ENCODE data around the gene PIM1. TPM values are rescaled to one million over a fixed set of nuclear protein-coding genes. Genes with fewer than 3 reads are reported as not detected.
A peak's percentile ranks its signal among the peaks of the same experiment; 100 is the strongest.

The PIM1 gene
- total and polyA plus RNA-seq, 9 of the 15 experiments (the other 6 are each of a cell fraction or from before 2014, with no cell fraction given), result 19.0 to 789 (median 212) TPM

DNA sequence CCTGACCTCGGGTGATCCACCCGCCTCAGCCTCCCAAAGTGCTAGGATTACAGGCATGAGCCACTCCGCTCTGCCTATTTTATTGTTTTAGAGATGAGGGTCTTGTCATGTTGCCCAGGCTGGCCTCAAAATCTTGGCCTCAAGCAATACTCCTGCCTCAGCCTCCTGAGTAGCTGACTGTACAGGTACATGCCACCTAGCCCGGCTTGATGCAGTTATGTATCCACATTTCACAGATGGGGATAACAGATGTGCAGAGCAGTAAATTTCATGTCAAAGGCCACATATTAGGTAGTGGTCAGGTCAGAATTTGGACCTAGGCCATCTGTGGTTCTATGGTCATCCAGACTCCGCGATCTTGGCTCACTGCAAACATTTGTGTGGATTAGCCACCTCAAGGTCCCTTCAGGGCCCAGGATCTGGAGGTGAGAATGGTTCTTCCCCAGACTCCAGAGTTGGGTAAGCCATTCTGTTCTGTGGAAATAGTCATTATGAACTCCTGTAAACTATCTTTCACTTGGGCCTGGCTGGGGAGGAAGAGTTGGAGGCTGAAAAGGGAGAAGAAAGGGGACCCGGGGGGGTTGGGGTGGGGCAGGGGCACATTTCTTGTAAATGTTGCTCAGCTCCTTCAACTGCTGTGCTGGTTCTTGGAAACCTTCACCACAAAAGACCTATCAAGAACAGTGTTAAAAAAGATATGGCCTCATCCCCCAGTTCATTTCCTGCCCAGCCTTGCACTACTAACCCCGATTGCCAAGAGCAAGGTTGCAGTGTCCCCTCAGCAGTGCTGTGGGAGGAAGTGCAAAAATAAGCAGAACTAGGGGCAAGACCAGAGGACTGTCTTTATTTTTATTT lies 13.0 kb downstream of the PIM1 start (continued):
- TF ChIP-seq, protein P1, sequence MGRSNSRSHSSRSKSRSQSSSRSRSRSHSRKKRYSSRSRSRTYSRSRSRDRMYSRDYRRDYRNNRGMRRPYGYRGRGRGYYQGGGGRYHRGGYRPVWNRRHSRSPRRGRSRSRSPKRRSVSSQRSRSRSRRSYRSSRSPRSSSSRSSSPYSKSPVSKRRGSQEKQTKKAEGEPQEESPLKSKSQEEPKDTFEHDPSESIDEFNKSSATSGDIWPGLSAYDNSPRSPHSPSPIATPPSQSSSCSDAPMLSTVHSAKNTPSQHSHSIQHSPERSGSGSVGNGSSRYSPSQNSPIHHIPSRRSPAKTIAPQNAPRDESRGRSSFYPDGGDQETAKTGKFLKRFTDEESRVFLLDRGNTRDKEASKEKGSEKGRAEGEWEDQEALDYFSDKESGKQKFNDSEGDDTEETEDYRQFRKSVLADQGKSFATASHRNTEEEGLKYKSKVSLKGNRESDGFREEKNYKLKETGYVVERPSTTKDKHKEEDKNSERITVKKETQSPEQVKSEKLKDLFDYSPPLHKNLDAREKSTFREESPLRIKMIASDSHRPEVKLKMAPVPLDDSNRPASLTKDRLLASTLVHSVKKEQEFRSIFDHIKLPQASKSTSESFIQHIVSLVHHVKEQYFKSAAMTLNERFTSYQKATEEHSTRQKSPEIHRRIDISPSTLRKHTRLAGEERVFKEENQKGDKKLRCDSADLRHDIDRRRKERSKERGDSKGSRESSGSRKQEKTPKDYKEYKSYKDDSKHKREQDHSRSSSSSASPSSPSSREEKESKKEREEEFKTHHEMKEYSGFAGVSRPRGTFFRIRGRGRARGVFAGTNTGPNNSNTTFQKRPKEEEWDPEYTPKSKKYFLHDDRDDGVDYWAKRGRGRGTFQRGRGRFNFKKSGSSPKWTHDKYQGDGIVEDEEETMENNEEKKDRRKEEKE (IDR thresholded peaks at IDR 0.05; ENCODE audit: borderline replicate concordance in 1 of 2, control insufficient read depth in 1 of 2, low read depth in 2 of 2, low read length in 1 of 2), result no peak
- TF ChIP-seq SREBF2 (CRISPR knock-in tag; IDR thresholded peaks at IDR 0.05) (no peak), ZNF3 (CRISPR knock-in tag; IDR thresholded peaks at IDR 0.05) (no peak), MYBL2 (IDR thresholded peaks at IDR 0.05; ENCODE audit: low read depth) (no peak), MYBL2 (CRISPR knock-in tag; IDR thresholded peaks at IDR 0.05; ENCODE audit: borderline replicate concordance) (no peak), ZNF121 (CRISPR knock-in tag; conservative IDR thresholded peaks at IDR 0.05) (peak; percentile 92), LARP7 (IDR thresholded peaks at IDR 0.05) (no peak), FOXJ3 (CRISPR knock-in tag; IDR thresholded peaks at IDR 0.05) (no peak), ZNF586 (CRISPR knock-in tag; conservative IDR thresholded peaks at IDR 0.05) (no peak), NFYB (IDR thresholded peaks at IDR 0.05; ENCODE audit: extremely low read depth, insufficient read length) (no peak), NR2C2 (CRISPR knock-in tag; IDR thresholded peaks at IDR 0.05) (no peak; the same call in 1 of the 2 replicates), NR2C2 (tag; IDR thresholded peaks at IDR 0.05) (peak; percentile 83), GTF2A2 (tag; IDR thresholded peaks at IDR 0.05) (peak; percentile 71), MAFF (IDR thresholded peaks at IDR 0.05; ENCODE audit: low read length) (peak; percentile 39; the same call in 1 of the 2 replicates), ZNF197 (CRISPR knock-in tag; IDR thresholded peaks at IDR 0.05; ENCODE audit: low read depth) (peak; percentile 84), BDP1 (IDR thresholded peaks at IDR 0.05; ENCODE audit: insufficient read depth, insufficient read length) (no peak)
- TF ChIP-seq, protein P2, sequence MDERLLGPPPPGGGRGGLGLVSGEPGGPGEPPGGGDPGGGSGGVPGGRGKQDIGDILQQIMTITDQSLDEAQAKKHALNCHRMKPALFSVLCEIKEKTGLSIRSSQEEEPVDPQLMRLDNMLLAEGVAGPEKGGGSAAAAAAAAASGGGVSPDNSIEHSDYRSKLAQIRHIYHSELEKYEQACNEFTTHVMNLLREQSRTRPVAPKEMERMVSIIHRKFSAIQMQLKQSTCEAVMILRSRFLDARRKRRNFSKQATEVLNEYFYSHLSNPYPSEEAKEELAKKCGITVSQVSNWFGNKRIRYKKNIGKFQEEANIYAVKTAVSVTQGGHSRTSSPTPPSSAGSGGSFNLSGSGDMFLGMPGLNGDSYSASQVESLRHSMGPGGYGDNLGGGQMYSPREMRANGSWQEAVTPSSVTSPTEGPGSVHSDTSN (CRISPR knock-in tag; IDR thresholded peaks at IDR 0.05; ENCODE audit: low read depth), result no peak
- TF ChIP-seq, protein P2 (tag; conservative IDR thresholded peaks at IDR 0.05; ENCODE audit: low read depth), result peak; percentile 18; the same call in 1 of the 2 replicates
- TF ChIP-seq, protein P3, sequence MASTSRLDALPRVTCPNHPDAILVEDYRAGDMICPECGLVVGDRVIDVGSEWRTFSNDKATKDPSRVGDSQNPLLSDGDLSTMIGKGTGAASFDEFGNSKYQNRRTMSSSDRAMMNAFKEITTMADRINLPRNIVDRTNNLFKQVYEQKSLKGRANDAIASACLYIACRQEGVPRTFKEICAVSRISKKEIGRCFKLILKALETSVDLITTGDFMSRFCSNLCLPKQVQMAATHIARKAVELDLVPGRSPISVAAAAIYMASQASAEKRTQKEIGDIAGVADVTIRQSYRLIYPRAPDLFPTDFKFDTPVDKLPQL (IDR thresholded peaks at IDR 0.05; ENCODE audit: extremely low read depth, insufficient read length), result no peak
- TF ChIP-seq, protein P4, sequence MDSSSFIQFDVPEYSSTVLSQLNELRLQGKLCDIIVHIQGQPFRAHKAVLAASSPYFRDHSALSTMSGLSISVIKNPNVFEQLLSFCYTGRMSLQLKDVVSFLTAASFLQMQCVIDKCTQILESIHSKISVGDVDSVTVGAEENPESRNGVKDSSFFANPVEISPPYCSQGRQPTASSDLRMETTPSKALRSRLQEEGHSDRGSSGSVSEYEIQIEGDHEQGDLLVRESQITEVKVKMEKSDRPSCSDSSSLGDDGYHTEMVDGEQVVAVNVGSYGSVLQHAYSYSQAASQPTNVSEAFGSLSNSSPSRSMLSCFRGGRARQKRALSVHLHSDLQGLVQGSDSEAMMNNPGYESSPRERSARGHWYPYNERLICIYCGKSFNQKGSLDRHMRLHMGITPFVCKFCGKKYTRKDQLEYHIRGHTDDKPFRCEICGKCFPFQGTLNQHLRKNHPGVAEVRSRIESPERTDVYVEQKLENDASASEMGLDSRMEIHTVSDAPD (CRISPR knock-in tag; IDR thresholded peaks at IDR 0.05), result no peak
